AG09319 (cell line): ENCODE data around the gene LBP.

Experiments used
- DNase-seq: peaks from one replicate; pipeline ENCODE4 v3.0.0-alpha.2; 2010; ENCODE audit warnings: low read depth; ENCODE audit errors: extremely low read depth
- TF ChIP-seq, protein P1 (sequence below): IDR thresholded peaks from 2 replicates; pipeline ENCODE4 v1.5.1; 2011; ENCODE audit warnings: low read depth, mild to moderate bottlenecking, inconsistent platforms, low read length, moderate library complexity

The LBP gene

DNA sequence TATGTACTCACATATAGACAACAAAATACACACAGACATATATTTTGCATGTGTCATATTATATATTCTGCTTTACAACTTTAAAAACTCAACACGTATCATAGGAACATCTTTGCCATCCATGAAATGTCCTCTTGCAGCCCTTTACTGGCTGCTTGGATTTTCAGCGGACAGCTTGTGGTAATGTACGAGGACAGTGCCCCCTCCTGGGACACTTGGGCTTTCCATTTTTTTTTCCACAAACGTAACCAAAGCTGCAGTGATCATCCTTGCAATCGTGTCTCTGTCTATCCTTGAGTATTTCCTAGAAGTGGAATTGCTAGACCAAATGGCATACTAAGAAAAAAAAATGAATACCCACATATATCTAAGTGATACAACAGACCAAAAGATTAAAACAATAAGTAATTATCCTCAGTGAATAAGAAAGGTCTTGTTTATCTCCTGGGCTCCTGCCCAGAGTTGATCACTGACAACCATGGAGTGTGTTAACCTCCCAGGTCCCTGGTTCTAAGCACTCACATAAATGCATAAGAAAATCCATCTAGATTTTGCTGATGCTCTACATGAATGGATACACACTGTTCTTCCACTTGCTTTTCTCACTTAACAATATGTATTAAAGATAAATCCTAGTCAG is 24.2 kb upstream of the LBP start:
- TF ChIP-seq, protein P1, sequence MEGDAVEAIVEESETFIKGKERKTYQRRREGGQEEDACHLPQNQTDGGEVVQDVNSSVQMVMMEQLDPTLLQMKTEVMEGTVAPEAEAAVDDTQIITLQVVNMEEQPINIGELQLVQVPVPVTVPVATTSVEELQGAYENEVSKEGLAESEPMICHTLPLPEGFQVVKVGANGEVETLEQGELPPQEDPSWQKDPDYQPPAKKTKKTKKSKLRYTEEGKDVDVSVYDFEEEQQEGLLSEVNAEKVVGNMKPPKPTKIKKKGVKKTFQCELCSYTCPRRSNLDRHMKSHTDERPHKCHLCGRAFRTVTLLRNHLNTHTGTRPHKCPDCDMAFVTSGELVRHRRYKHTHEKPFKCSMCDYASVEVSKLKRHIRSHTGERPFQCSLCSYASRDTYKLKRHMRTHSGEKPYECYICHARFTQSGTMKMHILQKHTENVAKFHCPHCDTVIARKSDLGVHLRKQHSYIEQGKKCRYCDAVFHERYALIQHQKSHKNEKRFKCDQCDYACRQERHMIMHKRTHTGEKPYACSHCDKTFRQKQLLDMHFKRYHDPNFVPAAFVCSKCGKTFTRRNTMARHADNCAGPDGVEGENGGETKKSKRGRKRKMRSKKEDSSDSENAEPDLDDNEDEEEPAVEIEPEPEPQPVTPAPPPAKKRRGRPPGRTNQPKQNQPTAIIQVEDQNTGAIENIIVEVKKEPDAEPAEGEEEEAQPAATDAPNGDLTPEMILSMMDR = peak; percentile 76
- DNase-seq = peak; percentile 48

DNA sequence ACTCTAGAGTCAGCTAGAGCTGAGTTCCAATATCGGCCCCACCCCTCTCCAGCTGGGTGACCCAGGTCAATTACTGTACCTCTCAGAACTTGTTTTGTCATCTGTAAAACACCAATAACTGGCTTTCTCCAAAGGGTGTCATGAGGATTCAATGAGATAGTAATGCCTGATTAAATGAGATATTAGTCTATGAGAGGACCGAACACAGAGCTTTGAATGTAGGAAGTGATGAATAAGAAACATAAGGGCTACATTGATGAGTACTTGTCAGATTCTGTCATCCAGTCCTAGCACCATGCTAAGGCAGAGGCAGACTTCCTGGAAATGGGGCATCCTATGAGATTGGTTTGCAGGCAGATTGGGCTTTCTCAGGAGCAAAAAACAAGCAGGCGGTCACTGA is 22.1 kb upstream of the LBP start:
- no peak for DNase-seq

DNA sequence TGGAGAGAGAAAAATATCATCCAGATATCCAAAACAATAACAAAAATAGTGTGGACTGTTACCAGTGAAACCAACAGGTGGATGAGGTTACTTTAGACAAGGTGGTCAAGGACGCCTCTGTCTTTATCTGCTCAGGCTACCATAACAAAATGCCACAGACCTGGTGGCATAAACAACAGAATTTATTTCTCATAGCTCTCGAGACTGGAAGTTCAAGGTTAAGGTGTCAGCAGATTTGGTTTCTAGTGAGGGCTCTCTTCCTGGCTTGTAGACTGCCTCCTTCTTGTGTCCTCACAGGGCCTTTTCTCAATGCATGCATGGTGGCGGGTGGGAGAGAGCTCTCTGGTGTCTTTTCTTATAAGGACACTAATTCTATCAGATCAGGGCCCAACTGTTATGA is 21.1 kb upstream of the LBP start:
- TF ChIP-seq, protein P1 = no peak
- DNase-seq = no peak

More for the DNA sequence above, 22.1 kb upstream of the LBP start:
- TF ChIP-seq, protein P1 = no peak

DNA sequence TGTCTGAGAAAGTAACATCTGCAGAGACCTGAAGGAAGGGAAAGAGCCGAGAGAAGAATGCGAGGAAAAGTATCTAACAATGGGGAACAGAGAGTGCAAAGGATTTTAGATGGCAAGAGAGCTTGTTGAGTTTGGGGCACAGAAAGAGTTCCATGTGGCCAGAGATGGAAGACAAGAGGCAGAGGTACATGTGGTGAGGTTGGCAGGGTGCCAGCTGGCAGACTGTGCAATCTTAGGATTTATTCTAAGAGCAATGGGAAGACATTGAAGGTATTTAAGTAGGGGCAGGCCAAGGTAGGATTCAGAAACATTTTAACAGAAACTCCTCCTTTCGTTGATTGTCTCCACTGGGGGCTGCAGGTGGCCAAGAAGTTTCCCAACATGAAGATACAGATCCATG is 20.4 kb upstream of the LBP start:
- no peak for DNase-seq

GRCh38 chr20:38326309-38326708 is 20.0 kb upstream of the LBP start:
- TF ChIP-seq, protein P1 = no peak
- DNase-seq = no peak

More for the DNA sequence above, 20.4 kb upstream of the LBP start:
- TF ChIP-seq, protein P1 = no peak

DNA sequence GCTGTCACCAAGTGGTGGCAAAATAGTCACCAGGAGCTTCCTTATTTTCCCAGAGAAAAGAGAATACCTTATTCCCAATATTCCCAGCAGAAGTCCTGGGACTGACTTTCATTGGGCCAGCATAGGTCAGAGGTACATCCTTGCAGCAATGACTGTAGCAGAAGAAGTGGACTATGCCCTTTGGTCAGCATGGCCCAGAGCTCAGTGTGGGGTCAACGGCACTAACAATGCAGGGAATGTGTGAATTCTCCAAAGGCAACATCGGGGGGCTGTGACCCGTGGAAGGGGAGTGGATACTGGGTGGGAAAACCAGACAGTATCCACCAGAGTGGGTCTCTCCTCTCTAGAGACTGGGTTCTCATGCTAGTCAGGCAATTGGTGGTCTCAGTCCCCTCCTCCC is 15.6 kb upstream of the LBP start:
- TF ChIP-seq, protein P1 = no peak
- no peak for DNase-seq

DNA sequence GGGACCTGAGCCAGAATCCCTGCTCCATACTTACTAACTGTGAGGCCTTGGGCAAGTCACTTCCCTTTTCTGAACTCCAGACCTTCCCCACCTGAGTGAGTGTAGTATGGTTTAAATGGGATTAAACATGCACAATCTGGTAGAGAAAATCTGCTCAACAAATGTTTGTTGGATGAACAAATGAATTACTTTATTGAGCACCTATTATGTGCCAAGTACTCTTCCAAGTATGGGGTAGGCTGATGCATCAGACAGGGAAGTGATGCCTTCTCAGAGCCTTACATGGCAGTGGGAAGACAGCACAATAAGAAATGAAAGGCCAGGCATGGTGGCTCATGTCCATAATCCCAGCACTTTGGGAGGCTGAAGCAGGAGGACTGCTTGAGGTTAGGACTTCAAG is 15.0 kb upstream of the LBP start:
- TF ChIP-seq, protein P1 = no peak
- no peak for DNase-seq
